Raji (cell line): ENCODE measurements around the gene LGALS7.

Experiments used
- POLR2A ChIP-seq: IDR thresholded peaks from 2 replicates; pipeline ENCODE4 v1.6.1; 2011; ENCODE audit warnings: low read depth, low read length, control low read depth; ENCODE audit not compliant: insufficient read depth

LGALS7 gene

GRCh38 chr19:38728752-38729541, 44.4 kb downstream of the LGALS7 start:
- no peak for TF ChIP-seq POLR2A

GRCh38 chr19:38727868-38728660, 45.3 kb downstream of the LGALS7 start:
- TF ChIP-seq POLR2A = no peak

DNA sequence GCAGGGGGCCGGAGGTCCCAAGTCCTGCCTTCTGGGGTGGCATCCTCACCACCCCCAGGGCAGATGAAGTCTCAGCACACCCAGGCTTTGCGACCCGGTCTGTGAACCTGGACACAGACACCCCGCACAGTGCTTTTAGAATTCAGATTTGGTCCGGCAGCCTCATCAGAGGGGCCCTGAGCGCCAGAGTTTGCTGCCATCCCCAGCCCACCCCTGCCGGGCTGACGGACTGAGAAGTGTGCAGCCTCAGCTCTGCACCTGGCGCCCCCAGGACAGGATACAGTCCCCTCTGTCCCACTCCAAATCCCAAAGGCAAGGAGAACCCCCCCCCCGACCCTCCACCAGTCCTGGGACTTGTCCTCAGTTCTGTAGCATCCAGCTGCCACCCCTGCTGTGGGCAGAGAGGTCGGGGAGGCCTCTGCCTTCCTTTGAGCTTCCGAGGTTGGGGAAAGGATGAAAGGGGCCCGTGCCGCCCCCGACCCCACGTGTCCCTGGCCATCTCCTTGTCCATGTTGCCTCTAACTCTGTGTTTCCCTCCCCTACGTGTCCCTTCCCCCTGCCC, 45.9 kb downstream of the LGALS7 start:
- TF ChIP-seq POLR2A = no peak

DNA sequence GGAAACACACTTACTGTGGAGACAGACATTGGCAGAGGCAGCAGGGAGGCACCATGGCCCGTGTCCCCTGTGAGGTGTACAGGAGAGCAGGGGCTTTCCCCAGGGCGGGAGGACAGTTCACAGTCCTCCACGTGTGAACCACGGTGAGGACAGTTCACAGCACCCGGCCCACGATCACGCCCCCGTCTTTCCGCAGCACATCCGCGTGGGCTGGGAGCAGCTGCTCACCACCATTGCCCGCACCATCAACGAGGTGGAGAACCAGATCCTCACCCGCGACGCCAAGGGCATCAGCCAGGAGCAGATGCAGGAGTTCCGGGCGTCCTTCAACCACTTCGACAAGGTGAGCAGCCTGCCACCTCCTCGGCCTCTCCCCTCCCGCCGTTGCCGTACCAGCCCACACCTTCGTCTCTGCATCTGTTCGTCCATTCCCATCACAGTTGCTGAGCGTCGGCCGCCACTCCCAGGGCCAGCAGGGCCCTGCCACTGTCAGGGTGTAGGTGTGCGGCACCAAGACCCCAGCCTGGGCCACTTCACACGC, 46.5 kb downstream of the LGALS7 start:
- no peak for TF ChIP-seq POLR2A

GRCh38 chr19:38726284-38726673, 47.0 kb downstream of the LGALS7 start:
- TF ChIP-seq POLR2A = no peak

- TF ChIP-seq POLR2A = no peak
These were observed 47.6 kb downstream of the LGALS7 start for GRCh38 chr19:38725469-38726283.

DNA sequence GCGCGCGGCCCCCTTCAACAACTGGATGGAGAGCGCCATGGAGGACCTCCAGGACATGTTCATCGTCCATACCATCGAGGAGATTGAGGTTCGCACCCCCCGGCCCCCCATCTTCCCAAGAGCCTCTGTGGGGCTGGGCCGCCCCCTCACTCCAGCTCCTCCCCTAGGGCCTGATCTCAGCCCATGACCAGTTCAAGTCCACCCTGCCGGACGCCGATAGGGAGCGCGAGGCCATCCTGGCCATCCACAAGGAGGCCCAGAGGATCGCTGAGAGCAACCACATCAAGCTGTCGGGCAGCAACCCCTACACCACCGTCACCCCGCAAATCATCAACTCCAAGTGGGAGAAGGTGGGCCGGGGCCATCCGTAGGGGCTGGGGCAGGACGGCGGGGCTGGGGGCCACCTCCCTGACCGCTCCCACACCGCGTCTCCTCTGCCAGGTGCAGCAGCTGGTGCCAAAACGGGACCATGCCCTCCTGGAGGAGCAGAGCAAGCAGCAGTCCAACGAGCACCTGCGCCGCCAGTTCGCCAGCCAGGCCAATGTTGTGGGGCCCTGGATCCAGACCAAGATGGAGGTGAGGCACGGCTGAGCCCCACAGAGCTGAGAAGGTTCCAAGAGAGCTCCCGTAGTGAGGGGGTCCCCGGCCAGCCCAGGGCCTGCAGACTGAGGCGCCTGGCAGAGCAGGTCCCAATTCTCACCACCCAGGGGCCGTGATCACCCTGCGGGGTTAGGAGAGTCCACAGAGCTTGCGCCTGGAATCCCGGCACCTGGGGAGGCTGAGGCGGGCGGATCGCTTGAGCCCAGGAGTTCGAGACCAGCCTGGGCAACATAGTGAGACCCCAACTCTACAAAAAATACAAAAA, 49.1 kb downstream of the LGALS7 start:
- TF ChIP-seq POLR2A = no peak

DNA sequence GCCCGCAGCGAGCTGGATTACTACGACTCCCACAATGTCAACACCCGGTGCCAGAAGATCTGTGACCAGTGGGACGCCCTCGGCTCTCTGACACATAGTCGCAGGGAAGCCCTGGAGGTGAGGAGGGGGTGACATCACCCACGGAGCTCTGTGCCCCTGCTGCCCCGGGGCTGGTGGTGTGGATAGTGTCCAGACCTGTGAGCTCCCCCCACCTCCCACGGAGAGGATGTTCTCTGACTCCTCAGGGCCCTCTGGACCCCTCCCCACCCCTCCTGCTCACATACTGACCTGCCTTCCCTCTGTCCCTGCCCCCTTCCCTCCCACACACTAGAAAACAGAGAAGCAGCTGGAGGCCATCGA, 49.7 kb downstream of the LGALS7 start:
- no peak for TF ChIP-seq POLR2A

GRCh38 chr19:38722947-38723605, 50.2 kb downstream of the LGALS7 start:
- no peak for TF ChIP-seq POLR2A

DNA sequence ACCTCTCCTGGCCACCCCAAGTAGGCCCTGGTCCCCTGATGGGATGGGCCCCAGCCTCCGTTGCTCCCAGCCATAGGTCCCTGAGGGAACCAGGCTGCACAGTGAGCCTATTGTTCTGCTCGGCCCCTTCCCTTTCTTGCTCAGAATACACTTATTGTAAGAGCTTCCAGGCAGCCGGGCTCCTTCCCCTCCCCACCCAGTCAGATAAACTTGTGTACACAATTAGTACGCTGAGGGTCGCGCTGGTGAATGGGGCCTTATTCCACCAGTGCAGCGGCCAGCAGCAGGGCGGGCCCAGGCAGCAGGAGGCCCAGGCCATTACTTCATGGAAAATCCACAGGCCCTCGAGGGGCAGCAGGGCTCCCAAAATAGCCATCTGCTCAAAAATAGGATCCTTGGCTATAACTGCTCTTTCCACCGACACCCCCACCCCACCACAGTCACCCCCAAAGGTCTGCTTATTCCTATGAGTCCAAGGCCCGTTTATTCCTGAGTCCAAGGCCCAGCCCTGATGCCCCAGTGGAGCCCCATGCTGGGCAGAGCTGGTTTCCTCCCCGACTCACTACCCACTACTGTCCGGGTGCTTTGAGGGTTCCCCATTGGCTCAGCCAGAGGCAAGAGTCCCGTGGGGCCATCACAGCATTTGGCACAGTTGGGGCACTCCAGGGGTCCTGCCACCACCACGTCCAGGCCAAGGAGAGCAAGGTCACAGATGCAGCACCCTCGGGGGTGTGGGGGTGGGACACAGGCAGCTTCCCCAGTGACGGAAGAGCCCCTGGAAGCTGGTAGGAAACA, 51.1 kb downstream of the LGALS7 start:
- no peak for TF ChIP-seq POLR2A

- TF ChIP-seq POLR2A = no peak
These were observed 51.8 kb downstream of the LGALS7 start for GRCh38 chr19:38721496-38721895.
